Measurements from ENCODE around the gene PRPF31.

DNA sequence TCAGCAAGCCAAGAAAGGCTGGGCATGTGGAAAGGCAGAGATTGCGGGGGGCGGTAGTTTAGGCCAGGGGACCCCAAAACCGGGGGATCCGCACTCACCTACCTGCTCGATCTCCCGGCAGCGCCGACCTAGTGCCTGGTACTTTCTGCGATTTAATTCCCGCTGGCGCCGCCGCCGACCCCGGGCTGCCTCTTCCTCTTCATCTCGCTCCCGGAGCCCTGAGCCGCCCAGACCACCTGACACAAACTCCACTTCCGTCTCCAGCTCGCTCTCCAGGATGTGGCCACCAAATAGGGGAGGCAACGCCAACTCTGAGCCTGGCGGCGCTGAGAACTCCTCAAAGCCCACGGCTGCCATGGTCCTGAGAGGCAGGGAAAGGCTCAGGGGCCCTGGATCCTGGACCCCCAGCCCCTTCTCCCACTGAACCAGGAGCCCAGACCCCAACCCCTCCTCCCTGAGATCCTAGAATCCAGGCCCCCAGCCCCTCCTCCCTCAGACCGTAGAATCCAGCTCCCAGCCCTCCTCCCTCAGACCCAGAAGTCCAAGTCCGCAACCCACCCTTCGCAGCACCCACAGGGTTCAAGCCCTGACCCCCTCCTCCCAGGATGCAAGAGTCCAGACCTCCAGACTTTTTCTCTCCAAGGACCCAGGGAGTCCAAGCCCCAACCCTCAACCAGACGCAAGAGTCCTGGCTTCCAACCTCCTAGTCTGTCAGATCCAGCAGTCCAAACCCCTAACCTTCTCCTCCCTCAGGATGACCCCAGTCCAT is 1.0 kb upstream of the PRPF31 start:
- TF ChIP-seq GATA2 (IDR thresholded peaks at IDR 0.05; ENCODE audit: low read depth, low read length): no peak
- TF ChIP-seq GATA3 (IDR thresholded peaks at IDR 0.05; ENCODE audit: low read depth, low read length): no peak

Data from SH-SY5Y (cell line).